Endothelial cell (in vitro differentiated cells): ENCODE data around the gene SPDYA. TPM values are rescaled to one million over a fixed set of nuclear protein-coding genes. Genes with fewer than 3 reads are reported as not detected.

Experiments used
- total RNA-seq: library from RNA; stranded (reverse); fragmentation: NEBNext Ultra II Directional; extraction: Animal tissue kit (Norgen Biotek cat#: 25700); gene quantifications from one replicate; pipeline ENCODE4 v1.2.1, GENCODE V29; 2021; ENCODE audit not compliant: unreplicated experiment

The SPDYA gene
- total RNA-seq, 1 donor from 2014 or later, result 0.33 TPM

Other genes with a start within 250 kb of the SPDYA start
- 125 TPM for gene PPP1CB, start 59.0 kb upstream of the SPDYA start, total RNA-seq
- gene TRMT61B, start 59.5 kb downstream of the SPDYA start, total RNA-seq, result 14.9 TPM
- gene WDR43, start 83.8 kb downstream of the SPDYA start, total RNA-seq, result 33.5 TPM
- gene TOGARAM2, start 170.5 kb downstream of the SPDYA start, total RNA-seq, result 0.23 TPM